Panc1 (cell line): ENCODE results near the gene SNTB2. TPM values are rescaled to one million over a fixed set of nuclear protein-coding genes. Genes with fewer than 3 reads are reported as not detected.

Source experiments
- ATAC-seq: fragments of 200-7000 bp; cut with Tn5 transposase; 2 replicates; pipeline ENCODE4 v1.9.1; 2020; ENCODE audit warnings: mild to moderate bottlenecking, moderate library complexity
- BruUV-seq: library from RNA; stranded (reverse); fragments of 400-500 nt; replicated peaks from 2 replicates; lab custom pipeline; 2021; lab: Mats Ljungman, UMichigan
- CTCF ChIA-PET: fragments of 300-600 bp; sonication (Branson Sonifier 250); formaldehyde crosslinking; loops from one replicate; lab custom pipeline; 2022; ENCODE audit warnings: antibody characterized with exemption; lab: Charles Lee
- POLR2A ChIA-PET: fragments of 300-600 bp; sonication (Branson Sonifier 250); formaldehyde crosslinking; loops from one replicate; lab custom pipeline; 2022; ENCODE audit warnings: antibody characterized with exemption; lab: Charles Lee
- DNase-seq: peaks from one replicate; pipeline ENCODE4 v3.0.0-alpha.2; 2010; ENCODE audit warnings: low read depth, low spot score
- H3K27ac ChIP-seq: 2 replicates; pipeline ENCODE4 v1.5.1; 2011; ENCODE audit warnings: mild to moderate bottlenecking, low read length, inconsistent platforms
- H3K27me3 ChIP-seq: fragments of 200-500 bp; sonication (Bioruptor generic); 2 replicates; pipeline ENCODE4 v1.6.0; 2014; ENCODE audit warnings: low read length, inconsistent platforms; ENCODE audit not compliant: control insufficient read depth, insufficient read depth
- H3K36me3 ChIP-seq: fragments of 200-500 bp; sonication (Bioruptor generic); 2 replicates; pipeline ENCODE4 v1.5.1; 2014; ENCODE audit warnings: inconsistent platforms, mild to moderate bottlenecking, low read length, moderate library complexity; ENCODE audit not compliant: control insufficient read depth, insufficient read depth
- H3K4me1 ChIP-seq: 2 replicates; pipeline ENCODE4 v1.5.1; 2011; ENCODE audit warnings: inconsistent platforms, mild to moderate bottlenecking, low read length, moderate library complexity; ENCODE audit not compliant: control insufficient read depth, insufficient read depth
- H3K4me3 ChIP-seq, 2 experiments: 2 replicates each; pipeline ENCODE4 v1.5.1; 2011 to 2012; ENCODE audit warnings: low read depth in 2 of 2, low read length in 2 of 2, mild to moderate bottlenecking in 2 of 2, inconsistent platforms in 1 of 2, moderate library complexity in 1 of 2
- H3K9me3 ChIP-seq: fragments of 200-500 bp; sonication (Bioruptor generic); 2 replicates; pipeline ENCODE4 v1.5.1; 2014; ENCODE audit warnings: low read depth, mild to moderate bottlenecking, inconsistent platforms, low read length, moderate library complexity; ENCODE audit not compliant: control insufficient read depth, insufficient read depth
- POLR2AphosphoS5 ChIP-seq: IDR thresholded peaks from 2 replicates; pipeline ENCODE4 v1.6.1; 2012; ENCODE audit warnings: mild to moderate bottlenecking, low read depth, low read length, moderate library complexity
- SIN3A ChIP-seq: IDR thresholded peaks from 2 replicates; pipeline ENCODE4 v1.6.1; 2012; ENCODE audit warnings: low read depth, mild to moderate bottlenecking, low read length, moderate library complexity, borderline replicate concordance; ENCODE audit not compliant: insufficient read depth
- TCF7L2 ChIP-seq: IDR thresholded peaks from 2 replicates; pipeline ENCODE4 v1.6.1; 2011; ENCODE audit warnings: mild to moderate bottlenecking, low read depth, low read length, inconsistent platforms
- in situ Hi-C: cut with HindIII; loops from 2 replicates; pipeline ENCODE4 v1.10.0; 2016; ENCODE audit warnings: low sequenced_read_pairs, low pct_unique_long_range_greater_than_20kb
- intact Hi-C: fragments of 100-400 bp; cut with micrococcal nuclease; formaldehyde crosslinking; loops from one replicate; pipeline ENCODE4 v1.10.0; 2022; ENCODE audit not compliant: unreplicated experiment
- total RNA-seq: library from RNA; stranded (reverse); gene quantifications from one replicate; pipeline ENCODE4 v1.2.1, GENCODE V29; 2021; ENCODE audit not compliant: unreplicated experiment
- TF ChIP-seq, protein P1 (sequence below), 2 experiments: IDR thresholded peaks; 2 replicates each; pipeline ENCODE4 v1.6.1; 2011 to 2012; ENCODE audit warnings: low read depth in 2 of 2, control low read depth in 1 of 2, low read length in 1 of 2, mild to moderate bottlenecking in 1 of 2, moderate library complexity in 1 of 2; ENCODE audit not compliant: insufficient read depth in 1 of 2
- TF ChIP-seq, protein P2 (sequence below): fragments of 450-650 bp; IDR thresholded peaks from 2 replicates; pipeline ENCODE4 v1.5.1; 2017; ENCODE audit warnings: mild to moderate bottlenecking

SNTB2 gene
- total RNA-seq, 1 experiment from 2014 or later: 40.8 TPM

DNA sequence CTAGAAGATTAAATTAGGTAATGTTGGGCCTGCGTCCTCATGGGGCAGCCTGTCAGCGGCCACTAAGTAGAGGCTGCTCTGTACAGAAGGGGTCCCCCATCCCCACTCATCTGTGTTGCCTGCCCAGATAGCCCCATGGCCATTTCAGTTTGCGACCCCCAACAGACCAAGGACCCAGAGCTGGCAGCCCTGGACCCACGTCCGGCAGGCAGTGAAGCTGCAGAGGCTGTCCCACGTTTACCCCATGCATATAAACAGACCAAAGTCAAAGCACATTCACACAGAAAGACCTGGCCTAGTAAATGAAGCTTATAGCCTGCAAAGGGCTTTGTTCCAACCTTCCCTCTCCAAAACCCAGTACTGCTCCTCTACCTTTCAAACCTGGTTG is 138.8 kb downstream of the SNTB2 start:
- H3K4me1 ChIP-seq: peaks cover 19% of the 10 kb centered on the region
- H3K27me3 ChIP-seq: no peaks in the 10 kb centered on the region
- TF ChIP-seq, protein P1, sequence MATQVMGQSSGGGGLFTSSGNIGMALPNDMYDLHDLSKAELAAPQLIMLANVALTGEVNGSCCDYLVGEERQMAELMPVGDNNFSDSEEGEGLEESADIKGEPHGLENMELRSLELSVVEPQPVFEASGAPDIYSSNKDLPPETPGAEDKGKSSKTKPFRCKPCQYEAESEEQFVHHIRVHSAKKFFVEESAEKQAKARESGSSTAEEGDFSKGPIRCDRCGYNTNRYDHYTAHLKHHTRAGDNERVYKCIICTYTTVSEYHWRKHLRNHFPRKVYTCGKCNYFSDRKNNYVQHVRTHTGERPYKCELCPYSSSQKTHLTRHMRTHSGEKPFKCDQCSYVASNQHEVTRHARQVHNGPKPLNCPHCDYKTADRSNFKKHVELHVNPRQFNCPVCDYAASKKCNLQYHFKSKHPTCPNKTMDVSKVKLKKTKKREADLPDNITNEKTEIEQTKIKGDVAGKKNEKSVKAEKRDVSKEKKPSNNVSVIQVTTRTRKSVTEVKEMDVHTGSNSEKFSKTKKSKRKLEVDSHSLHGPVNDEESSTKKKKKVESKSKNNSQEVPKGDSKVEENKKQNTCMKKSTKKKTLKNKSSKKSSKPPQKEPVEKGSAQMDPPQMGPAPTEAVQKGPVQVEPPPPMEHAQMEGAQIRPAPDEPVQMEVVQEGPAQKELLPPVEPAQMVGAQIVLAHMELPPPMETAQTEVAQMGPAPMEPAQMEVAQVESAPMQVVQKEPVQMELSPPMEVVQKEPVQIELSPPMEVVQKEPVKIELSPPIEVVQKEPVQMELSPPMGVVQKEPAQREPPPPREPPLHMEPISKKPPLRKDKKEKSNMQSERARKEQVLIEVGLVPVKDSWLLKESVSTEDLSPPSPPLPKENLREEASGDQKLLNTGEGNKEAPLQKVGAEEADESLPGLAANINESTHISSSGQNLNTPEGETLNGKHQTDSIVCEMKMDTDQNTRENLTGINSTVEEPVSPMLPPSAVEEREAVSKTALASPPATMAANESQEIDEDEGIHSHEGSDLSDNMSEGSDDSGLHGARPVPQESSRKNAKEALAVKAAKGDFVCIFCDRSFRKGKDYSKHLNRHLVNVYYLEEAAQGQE (IDR thresholded peaks at IDR 0.05; ENCODE audit: insufficient read depth in 1 of 2, low read depth in 2 of 2, low read length in 1 of 2): no peak
- TF ChIP-seq SIN3A: no peak
- TF ChIP-seq TCF7L2: no peak
- no peak for TF ChIP-seq POLR2AphosphoS5
- TF ChIP-seq, protein P2, sequence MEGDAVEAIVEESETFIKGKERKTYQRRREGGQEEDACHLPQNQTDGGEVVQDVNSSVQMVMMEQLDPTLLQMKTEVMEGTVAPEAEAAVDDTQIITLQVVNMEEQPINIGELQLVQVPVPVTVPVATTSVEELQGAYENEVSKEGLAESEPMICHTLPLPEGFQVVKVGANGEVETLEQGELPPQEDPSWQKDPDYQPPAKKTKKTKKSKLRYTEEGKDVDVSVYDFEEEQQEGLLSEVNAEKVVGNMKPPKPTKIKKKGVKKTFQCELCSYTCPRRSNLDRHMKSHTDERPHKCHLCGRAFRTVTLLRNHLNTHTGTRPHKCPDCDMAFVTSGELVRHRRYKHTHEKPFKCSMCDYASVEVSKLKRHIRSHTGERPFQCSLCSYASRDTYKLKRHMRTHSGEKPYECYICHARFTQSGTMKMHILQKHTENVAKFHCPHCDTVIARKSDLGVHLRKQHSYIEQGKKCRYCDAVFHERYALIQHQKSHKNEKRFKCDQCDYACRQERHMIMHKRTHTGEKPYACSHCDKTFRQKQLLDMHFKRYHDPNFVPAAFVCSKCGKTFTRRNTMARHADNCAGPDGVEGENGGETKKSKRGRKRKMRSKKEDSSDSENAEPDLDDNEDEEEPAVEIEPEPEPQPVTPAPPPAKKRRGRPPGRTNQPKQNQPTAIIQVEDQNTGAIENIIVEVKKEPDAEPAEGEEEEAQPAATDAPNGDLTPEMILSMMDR: no peak
- POLR2A ChIA-PET: no interaction called here
- H3K4me3 ChIP-seq: peak overlapping the region in 1 of 2 experiments; percentile 71; a peak in 1 of 4 replicates
- H3K36me3 ChIP-seq: no peaks in the 10 kb centered on the region; the same call in none of the 2 replicates
- no peaks in the 10 kb centered on the region for H3K9me3 ChIP-seq
- H3K27ac ChIP-seq: peak overlapping the region; percentile 61
- DNase-seq (no peak), ATAC-seq (no peak)
- no TSS peak for BruUV-seq
- in situ Hi-C loops: no loop called here
- CTCF ChIA-PET: no interaction called here
- intact Hi-C loops: no loop called here

DNA sequence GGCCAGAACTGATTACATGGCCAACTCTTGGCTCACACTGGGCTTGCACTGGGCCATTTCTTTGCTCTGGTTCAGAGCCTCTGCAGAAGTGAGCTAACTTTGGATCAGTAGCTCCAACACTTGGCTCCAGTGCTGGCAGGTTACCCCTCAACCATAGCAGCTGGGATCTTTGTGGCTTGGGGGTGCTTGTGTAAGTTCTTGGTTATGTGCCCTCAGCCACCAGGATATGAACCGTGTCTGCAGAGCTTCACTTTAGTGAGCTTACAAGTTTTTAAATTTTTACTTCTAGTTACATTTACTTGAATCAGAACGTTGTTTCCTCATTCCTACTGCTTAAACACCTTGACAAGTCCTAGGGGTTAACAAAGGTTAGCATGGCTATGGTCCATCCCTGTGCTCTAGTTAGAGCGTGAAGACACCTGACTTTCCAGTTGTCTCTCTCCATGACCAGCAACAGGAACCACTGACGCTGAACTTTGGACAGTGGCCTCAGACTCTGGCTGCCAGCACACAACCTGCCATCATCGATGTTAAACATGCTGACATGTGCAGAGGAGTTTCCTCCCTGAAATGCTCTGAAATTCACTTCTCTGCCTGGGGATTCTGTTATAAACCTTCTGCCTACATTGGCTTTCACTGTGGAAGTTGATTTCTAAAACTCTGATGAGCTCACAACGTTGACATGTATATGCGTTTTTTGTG is 139.4 kb downstream of the SNTB2 start:
- no peaks in the 10 kb centered on the region; the same call in none of the 2 replicates for H3K36me3 ChIP-seq
- no peaks in the 10 kb centered on the region for H3K27me3 ChIP-seq
- H3K4me1 ChIP-seq: peaks cover 23% of the 10 kb centered on the region
- TF ChIP-seq, protein P2: no peak
- TF ChIP-seq SIN3A (no peak), POLR2AphosphoS5 (no peak), TCF7L2 (no peak)
- TF ChIP-seq, protein P1 (IDR thresholded peaks at IDR 0.05; ENCODE audit: insufficient read depth in 1 of 2, low read depth in 2 of 2, low read length in 1 of 2): no peak
- DNase-seq (no peak), ATAC-seq (no peak)
- in situ Hi-C loops: no loop called here
- H3K27ac ChIP-seq: peak overlapping the region; percentile 61
- POLR2A ChIA-PET: no interaction called here
- intact Hi-C loops: no loop called here
- H3K9me3 ChIP-seq: no peaks in the 10 kb centered on the region
- H3K4me3 ChIP-seq: peak overlapping the region; percentile 64 to 71
- CTCF ChIA-PET: no interaction called here
- TSS peak; percentile 16 for BruUV-seq
